ENCODE results near the gene FBXO34. TPM values are rescaled to one million over a fixed set of nuclear protein-coding genes. Genes with fewer than 3 reads are reported as not detected.
"Not testable (repeated sequence)": the region's sequence is repeated elsewhere in the genome, so short reads cannot be mapped to it uniquely, and the experiment has no call there.

FBXO34 gene
- total RNA-seq, 1 experiment from 2014 or later = 16.6 TPM

DNA sequence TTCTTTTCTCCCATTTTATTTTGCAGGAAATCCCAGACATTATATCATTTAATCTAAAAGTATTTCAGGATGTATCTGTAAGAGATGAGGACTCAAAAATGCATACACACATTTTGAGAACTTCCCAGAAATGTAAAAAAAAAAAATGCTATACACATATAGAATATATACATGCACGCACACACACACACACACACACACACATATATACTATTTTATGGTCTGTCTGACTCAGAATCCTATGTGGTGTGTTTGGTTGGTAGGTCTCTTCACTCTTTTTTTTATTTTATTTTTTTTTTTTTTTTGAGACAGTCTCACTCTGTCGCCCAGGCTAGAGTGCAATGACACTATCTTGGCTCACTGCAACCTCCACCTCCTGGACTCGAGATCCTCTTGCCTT is 65.5 kb downstream of the FBXO34 start:
- Histone ChIP-seq H3K27me3 (ENCODE audit: control insufficient read depth, insufficient read depth, low read length) (no peaks in the 10 kb centered on the region), H3K36me3 (replicated peaks; ENCODE audit: control insufficient read depth, insufficient read depth, low read length) (no peaks in the 10 kb centered on the region), H3K4me3 (ENCODE audit: insufficient read depth, low read depth, low read length) (no peak overlapping the region)
- DNase-seq = no peak

DNA sequence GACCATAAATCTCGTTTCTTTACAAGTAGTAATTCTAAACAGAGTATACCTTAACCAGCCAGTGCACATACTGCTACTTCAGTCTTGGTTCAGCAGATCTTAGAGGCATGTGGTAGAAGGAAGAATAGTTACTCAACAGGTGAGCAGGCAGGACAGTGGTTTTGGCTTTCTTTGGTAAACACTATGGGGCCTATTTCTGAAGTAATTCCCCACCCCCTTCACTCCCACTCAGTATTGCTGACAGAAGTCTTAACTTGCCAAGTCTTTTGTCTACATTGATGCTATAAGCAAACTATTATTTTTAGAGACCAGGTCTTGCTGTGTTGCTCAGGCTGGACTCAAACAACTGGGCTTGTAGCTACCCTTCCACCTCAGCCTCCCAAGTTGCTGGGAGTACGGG is 68.5 kb downstream of the FBXO34 start:
- H3K27me3 ChIP-seq (ENCODE audit: control insufficient read depth, insufficient read depth, low read length) = no peaks in the 10 kb centered on the region
- H3K4me3 ChIP-seq (ENCODE audit: insufficient read depth, low read depth, low read length) = no peak overlapping the region
- no peaks in the 10 kb centered on the region for H3K36me3 ChIP-seq (replicated peaks; ENCODE audit: control insufficient read depth, insufficient read depth, low read length)
- no peak for DNase-seq

DNA sequence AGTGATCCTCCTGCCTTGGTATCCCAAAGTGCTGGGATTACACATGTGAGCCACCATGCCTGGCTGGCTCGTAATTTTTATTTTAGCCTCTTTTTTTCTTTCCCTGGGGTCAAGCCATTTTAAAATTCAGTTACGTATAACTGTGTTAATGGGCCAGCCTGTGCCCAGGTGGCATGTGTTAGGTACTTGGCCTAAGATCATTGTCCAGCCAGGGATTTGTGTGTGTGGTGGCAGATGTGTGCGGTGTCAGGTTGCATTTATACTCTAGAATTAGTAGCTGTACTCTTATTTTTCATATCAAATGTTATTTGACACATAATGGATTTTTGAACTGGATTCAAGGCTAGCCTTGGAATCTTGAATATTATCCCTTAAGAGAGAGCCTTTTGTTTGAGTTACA is 69.3 kb downstream of the FBXO34 start:
- Histone ChIP-seq H3K4me3 (ENCODE audit: insufficient read depth, low read depth, low read length) (no peak overlapping the region), H3K36me3 (replicated peaks; ENCODE audit: control insufficient read depth, insufficient read depth, low read length) (no peaks in the 10 kb centered on the region), H3K27me3 (ENCODE audit: control insufficient read depth, insufficient read depth, low read length) (no peaks in the 10 kb centered on the region)
- no peak for DNase-seq

DNA sequence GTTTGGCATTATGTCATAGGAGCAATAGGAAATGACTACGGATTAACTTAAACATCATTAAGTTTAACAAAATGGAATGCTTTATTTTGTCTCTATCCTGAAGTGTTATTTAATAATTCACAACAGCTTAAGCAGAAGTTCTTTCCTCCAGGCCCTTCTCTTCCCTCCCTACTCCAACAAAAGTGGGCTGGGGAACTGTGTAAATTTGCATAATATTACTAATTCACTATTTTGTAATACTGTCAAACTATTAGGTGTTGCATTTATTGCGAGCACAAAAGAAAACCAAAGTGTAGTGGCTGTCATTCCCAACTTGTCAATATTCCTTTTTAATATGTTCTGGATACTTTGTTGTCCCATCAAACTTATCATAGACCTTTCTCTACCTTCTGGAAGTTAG is 70.6 kb downstream of the FBXO34 start:
- Histone ChIP-seq H3K27me3 (ENCODE audit: control insufficient read depth, insufficient read depth, low read length) (no peaks in the 10 kb centered on the region), H3K36me3 (replicated peaks; ENCODE audit: control insufficient read depth, insufficient read depth, low read length) (no peaks in the 10 kb centered on the region), H3K4me3 (ENCODE audit: insufficient read depth, low read depth, low read length) (no peak overlapping the region)
- no peak for DNase-seq

DNA sequence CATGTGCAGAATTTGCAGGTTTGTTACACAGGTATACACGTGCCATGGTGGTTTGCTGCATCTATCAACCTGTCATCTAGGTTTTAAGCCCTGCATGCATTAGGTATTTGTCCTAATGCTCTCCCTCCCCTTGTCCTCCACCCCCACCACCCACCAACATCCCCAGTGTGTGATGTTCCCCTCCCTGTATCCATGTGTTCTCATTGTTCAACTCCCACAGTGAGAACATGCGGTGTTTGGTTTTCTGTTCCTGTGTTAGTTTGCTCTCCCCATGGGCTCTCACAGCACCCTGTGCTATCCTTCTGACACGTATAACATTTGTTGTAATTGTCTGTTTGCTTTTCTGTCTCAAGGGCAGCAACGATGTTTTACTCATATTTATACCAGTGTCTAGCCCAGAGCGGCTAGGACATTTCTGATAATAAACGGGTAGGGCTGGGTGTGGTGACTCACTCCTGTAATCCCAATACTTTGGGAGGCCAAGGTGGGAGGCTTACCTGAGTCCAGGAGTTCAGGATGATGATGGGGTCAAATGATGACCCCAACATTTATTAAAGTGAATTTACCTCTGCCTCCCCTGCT is 73.5 kb downstream of the FBXO34 start:
- H3K36me3 ChIP-seq (replicated peaks; ENCODE audit: control insufficient read depth, insufficient read depth, low read length); H3K4me3 ChIP-seq (ENCODE audit: insufficient read depth, low read depth, low read length); DNase-seq; H3K27me3 ChIP-seq (ENCODE audit: control insufficient read depth, insufficient read depth, low read length): not testable (repeated sequence)

DNA sequence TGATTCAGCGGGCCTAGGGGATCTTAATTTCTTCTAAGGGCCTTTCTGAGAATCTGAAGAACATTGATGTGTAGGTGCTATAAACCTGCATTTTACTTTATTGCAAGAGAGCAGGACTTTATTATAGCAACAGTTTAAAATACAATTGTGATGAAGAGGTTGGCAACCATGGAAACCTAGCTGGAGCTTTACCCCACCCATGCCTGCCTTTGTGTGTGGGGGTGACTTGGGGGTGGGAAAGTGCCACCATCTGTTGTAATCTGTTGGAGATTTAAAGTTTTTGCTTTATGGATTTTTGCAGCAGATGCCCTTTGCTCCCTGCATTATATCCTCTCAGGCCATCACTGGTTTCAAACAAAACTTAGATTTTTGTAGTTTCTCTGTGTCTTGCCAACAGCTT is 75.8 kb downstream of the FBXO34 start:
- H3K27me3 ChIP-seq (ENCODE audit: control insufficient read depth, insufficient read depth, low read length) = no peaks in the 10 kb centered on the region
- H3K36me3 ChIP-seq (replicated peaks; ENCODE audit: control insufficient read depth, insufficient read depth, low read length) = peaks cover 6% of the 10 kb centered on the region
- DNase-seq = no peak
- no peak overlapping the region for H3K4me3 ChIP-seq (ENCODE audit: insufficient read depth, low read depth, low read length)

DNA sequence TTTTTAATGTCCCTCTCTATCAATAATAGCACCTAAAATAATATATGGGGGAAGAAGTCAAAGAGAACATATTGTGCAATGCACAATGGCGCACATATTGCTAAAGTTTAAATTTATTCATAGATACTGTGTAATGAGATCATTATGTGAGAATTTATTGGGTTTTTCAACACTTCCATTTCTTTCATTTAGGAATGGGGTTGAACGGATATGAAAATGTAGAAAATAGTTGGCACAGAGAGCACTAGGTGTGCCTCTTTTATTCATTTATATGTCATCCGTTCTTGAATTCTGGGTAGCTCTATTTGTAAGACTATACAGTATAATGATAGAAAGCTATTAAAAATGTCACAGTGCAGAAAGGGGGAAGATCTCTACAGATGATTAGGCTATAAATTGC is 76.5 kb downstream of the FBXO34 start:
- peaks cover 6% of the 10 kb centered on the region for H3K36me3 ChIP-seq (replicated peaks; ENCODE audit: control insufficient read depth, insufficient read depth, low read length)
- no peak for DNase-seq
- no peak overlapping the region for H3K4me3 ChIP-seq (ENCODE audit: insufficient read depth, low read depth, low read length)
- no peaks in the 10 kb centered on the region for H3K27me3 ChIP-seq (ENCODE audit: control insufficient read depth, insufficient read depth, low read length)

DNA sequence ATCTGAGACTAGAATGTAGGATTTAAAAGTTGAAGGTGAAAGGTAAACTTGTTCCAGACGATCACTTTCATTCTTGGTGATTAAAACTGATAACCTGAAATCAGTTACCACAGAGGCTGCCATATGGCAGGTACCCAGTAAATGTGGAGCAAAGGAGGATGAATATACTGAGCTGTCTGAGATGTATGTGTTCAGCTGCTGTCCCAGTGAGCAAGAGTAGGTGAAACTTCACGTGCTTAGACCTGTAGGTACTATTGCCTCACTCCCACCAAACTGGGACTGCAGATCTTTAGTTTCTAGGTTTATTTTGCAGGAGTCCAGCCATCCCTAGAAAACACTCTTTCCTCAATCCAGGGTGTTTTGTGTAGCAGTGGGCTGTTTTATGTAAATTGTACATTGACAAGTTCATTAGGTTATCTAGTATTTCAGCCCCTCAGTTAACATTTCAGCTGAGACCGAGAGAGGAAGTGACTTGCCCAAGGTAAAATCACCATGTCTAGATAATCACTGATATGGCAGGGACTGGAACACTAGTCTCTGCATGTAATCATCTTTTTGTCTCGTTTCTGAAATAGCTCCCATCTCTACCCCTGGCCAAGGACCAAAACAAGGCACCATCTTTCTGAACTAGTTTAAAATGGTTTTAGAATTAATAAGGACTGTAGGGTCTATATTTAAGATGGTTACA is 77.7 kb downstream of the FBXO34 start:
- no peak for DNase-seq

DNA sequence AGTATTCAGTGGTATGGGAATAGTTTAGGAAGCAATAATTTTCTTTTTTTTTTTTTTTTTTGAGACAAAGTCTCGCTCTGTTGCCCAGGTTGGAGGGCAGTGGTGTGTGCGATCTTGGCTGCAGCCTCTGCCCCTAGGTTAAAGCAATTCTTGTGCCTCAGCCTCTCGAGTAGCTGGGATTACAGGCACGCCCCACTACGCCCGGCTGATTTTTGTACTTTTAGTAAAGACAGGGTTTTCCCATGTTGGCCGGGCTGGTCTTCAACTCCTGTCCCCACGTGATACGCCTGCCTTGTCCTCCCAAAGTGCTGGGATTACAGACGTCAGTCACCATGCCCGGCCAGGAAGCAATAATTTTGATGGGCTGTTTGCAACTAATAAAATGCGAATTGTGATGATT is 78.3 kb downstream of the FBXO34 start:
- H3K27me3 ChIP-seq (ENCODE audit: control insufficient read depth, insufficient read depth, low read length) = no peaks in the 10 kb centered on the region
- peaks cover 6% of the 10 kb centered on the region for H3K36me3 ChIP-seq (replicated peaks; ENCODE audit: control insufficient read depth, insufficient read depth, low read length)
- no peak overlapping the region for H3K4me3 ChIP-seq (ENCODE audit: insufficient read depth, low read depth, low read length)
- DNase-seq = no peak

More for the DNA sequence above, 77.7 kb downstream of the FBXO34 start:
- Histone ChIP-seq H3K36me3 (replicated peaks; ENCODE audit: control insufficient read depth, insufficient read depth, low read length) (peaks cover 6% of the 10 kb centered on the region), H3K27me3 (ENCODE audit: control insufficient read depth, insufficient read depth, low read length) (no peaks in the 10 kb centered on the region), H3K4me3 (ENCODE audit: insufficient read depth, low read depth, low read length) (no peak overlapping the region)

DNA sequence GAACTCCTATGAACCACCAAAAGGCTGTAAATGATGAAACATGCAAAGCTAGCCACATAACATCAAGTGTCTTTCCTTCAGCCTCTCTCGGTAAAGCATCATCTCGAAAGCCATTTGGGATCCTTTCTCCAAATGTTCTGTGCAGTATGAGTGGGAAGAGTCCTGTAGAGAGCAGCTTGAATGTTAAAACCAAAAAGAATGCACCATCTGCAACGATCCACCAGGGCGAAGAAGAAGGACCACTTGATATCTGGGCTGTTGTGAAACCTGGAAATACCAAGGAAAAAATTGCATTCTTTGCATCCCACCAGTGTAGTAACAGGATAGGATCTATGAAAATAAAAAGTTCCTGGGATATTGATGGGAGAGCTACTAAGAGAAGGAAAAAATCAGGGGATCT is 79.2 kb downstream of the FBXO34 start:
- Histone ChIP-seq H3K4me3 (ENCODE audit: insufficient read depth, low read depth, low read length) (no peak overlapping the region), H3K36me3 (replicated peaks; ENCODE audit: control insufficient read depth, insufficient read depth, low read length) (peaks cover 6% of the 10 kb centered on the region), H3K27me3 (ENCODE audit: control insufficient read depth, insufficient read depth, low read length) (no peaks in the 10 kb centered on the region)
- no peak for DNase-seq

DNA sequence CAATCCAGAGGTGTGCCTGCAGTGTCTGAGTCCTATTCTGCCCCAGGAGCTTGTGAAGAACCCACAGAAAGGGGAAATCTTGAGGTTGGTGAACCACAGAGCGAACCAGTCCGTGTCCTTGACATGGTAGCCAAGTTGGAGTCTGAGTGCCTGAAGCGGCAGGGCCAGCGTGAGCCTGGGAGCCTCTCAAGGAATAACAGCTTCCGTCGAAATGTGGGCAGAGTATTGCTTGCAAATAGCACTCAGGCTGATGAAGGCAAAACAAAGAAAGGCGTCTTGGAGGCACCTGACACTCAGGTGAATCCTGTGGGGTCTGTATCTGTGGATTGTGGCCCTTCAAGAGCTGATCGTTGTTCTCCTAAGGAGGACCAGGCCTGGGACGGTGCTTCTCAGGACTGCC is 79.9 kb downstream of the FBXO34 start:
- no peak for DNase-seq
- Histone ChIP-seq H3K36me3 (replicated peaks; ENCODE audit: control insufficient read depth, insufficient read depth, low read length) (peaks cover 6% of the 10 kb centered on the region), H3K4me3 (ENCODE audit: insufficient read depth, low read depth, low read length) (no peak overlapping the region), H3K27me3 (ENCODE audit: control insufficient read depth, insufficient read depth, low read length) (no peaks in the 10 kb centered on the region)

DNA sequence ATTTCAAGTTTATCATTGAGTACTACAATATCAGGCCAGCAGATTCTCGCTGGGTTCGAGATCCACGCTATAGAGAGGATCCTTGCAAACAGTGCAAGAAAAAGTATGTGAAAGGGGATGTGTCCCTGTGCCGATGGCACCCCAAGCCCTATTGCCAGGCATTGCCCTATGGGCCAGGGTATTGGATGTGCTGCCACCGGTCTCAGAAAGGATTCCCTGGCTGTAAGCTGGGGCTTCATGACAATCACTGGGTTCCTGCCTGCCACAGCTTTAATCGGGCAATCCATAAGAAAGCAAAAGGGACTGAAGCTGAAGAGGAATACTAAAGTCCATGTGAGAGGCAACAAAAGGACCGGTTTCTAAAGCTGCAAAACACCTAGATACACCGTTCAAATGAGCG is 81.0 kb downstream of the FBXO34 start:
- no peak overlapping the region for H3K4me3 ChIP-seq (ENCODE audit: insufficient read depth, low read depth, low read length)
- peaks cover 6% of the 10 kb centered on the region for H3K36me3 ChIP-seq (replicated peaks; ENCODE audit: control insufficient read depth, insufficient read depth, low read length)
- no peak for DNase-seq
- H3K27me3 ChIP-seq (ENCODE audit: control insufficient read depth, insufficient read depth, low read length) = no peaks in the 10 kb centered on the region

DNA sequence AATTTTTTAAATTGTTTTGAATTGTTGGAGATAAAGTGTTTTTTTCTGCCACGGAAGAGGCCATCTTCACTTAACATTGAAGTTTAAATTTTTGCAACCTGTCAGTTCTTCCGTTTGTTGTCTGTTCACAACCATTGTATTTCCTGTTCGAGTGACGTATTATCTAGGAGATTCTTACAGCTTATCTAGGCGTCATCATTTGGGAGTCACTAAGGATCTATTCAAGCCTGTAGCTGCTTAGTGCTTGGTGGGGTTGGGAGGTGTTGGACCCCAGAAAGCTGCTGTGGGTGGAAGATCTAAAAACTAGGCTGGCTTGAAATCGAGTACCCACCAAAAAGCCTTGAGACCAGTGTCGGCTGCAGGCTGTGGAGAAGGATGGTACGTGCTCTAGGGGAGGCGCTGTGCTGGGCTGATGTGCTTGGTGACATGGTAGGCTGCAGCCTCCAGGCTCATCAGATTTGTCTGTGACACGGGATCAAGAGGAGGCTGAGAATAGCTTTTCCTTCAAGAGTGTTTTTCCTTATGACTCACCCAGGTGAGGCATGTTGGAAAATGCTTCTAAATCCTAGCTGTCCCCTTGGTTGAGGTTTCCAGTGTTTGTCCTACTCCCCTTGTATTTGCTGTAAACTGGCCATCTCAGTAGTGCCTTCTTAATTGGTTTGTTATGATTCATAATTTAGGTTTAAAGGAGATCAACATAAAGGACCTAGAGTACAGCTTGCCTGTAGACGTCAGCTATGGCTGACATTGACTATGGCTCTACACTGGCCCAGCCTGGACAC is 82.7 kb downstream of the FBXO34 start:
- Histone ChIP-seq H3K36me3 (replicated peaks; ENCODE audit: control insufficient read depth, insufficient read depth, low read length) (peaks cover 6% of the 10 kb centered on the region), H3K27me3 (ENCODE audit: control insufficient read depth, insufficient read depth, low read length) (no peaks in the 10 kb centered on the region), H3K4me3 (ENCODE audit: insufficient read depth, low read depth, low read length) (no peak overlapping the region)
- DNase-seq = no peak

DNA sequence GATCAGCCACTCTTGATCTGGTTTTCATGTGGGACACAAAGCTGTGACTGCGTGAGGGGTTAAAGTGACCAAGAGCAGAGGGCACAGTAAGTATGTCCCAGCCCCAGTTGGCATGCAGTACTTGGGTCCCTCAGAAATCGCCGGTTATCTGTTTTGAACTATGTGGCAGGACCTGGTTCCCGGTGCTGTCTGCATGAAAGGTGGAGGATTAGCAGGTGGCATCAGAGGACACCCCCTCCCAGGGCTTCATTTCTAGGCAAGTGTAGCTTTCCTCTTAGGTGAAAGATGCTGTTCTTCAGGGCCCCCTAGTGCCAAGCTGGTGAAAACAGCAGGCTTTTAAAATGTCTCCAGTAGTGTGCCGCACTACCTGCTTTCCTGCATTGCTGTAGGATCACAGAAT is 83.3 kb downstream of the FBXO34 start:
- peak; percentile 58 for DNase-seq
- H3K36me3 ChIP-seq (replicated peaks; ENCODE audit: control insufficient read depth, insufficient read depth, low read length) = peaks cover 6% of the 10 kb centered on the region
- H3K4me3 ChIP-seq (ENCODE audit: insufficient read depth, low read depth, low read length) = no peak overlapping the region

DNA sequence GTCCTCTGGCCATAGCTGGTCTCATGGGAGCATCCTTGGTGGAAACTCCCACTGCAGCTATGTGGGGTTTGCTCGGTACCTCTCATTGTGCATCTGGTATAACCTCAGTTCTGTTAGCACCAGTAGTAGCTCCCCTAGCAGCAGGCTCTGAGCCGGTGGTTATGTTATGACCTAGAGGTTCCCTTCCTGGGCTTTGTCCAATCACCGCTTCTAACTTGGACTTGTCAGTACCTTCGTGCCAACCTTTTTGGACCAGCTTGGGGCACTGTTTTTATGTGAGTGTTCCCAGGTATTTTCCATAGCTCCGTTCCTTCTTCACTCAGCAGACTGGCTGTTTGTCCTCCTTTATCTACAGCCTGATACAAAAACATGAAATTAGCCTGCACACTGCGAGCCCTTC is 84.7 kb downstream of the FBXO34 start:
- H3K36me3 ChIP-seq (replicated peaks; ENCODE audit: control insufficient read depth, insufficient read depth, low read length) = peaks cover 6% of the 10 kb centered on the region
- DNase-seq = no peak
- H3K27me3 ChIP-seq (ENCODE audit: control insufficient read depth, insufficient read depth, low read length) = no peaks in the 10 kb centered on the region
- no peak overlapping the region for H3K4me3 ChIP-seq (ENCODE audit: insufficient read depth, low read depth, low read length)

More for the DNA sequence above, 83.3 kb downstream of the FBXO34 start:
- no peaks in the 10 kb centered on the region for H3K27me3 ChIP-seq (ENCODE audit: control insufficient read depth, insufficient read depth, low read length)

Measured in H7 (cell line).